GM19240 (cell line): ENCODE data around the gene COG5.

Experiments used
- DNase-seq: peaks from one replicate; pipeline ENCODE4 v3.0.0; 2011; ENCODE audit warnings: low spot score; ENCODE audit not compliant: insufficient read length

The COG5 gene

GRCh38 chr7:107563775-107564552 lies at the start of gene COG5, which contains the start of gene DUS4L:
TSS of gene COG5 (minus strand) at chr7:107563920. CDS start at chr7:107563896, 24 bp downstream.
TSS of gene DUS4L (plus strand) at chr7:107563971. CDS start at chr7:107567071, 3,100 bp downstream.
- DNase-seq, result peak; percentile 48

GRCh38 chr7:107613439-107613838 lies 49.7 kb upstream of the COG5 start:
- DNase-seq, result no peak

GRCh38 chr7:107610323-107610722 lies 46.6 kb upstream of the COG5 start:
- no peak for DNase-seq

GRCh38 chr7:107609811-107610261 lies 46.1 kb upstream of the COG5 start:
- no peak for DNase-seq

GRCh38 chr7:107606303-107606702 lies 42.6 kb upstream of the COG5 start:
- no peak for DNase-seq

- DNase-seq, result no peak
Observed at GRCh38 chr7:107605218-107605815, 41.6 kb upstream of the COG5 start.

- DNase-seq, result no peak
Observed at GRCh38 chr7:107600816-107601215, 37.1 kb upstream of the COG5 start.

GRCh38 chr7:107599262-107599661 lies 35.5 kb upstream of the COG5 start:
- DNase-seq, result no peak

GRCh38 chr7:107597953-107598352 lies 34.2 kb upstream of the COG5 start:
- no peak for DNase-seq

- DNase-seq, result no peak
Observed at GRCh38 chr7:107597582-107597916, 33.8 kb upstream of the COG5 start.

- no peak for DNase-seq
Observed at GRCh38 chr7:107596881-107597581, 33.3 kb upstream of the COG5 start.

GRCh38 chr7:107594961-107595737 lies 31.4 kb upstream of the COG5 start:
- no peak for DNase-seq

GRCh38 chr7:107593025-107593410 lies 29.3 kb upstream of the COG5 start:
- no peak for DNase-seq

GRCh38 chr7:107592361-107593024 lies 28.8 kb upstream of the COG5 start:
- DNase-seq, result no peak

- DNase-seq, result no peak
Observed at GRCh38 chr7:107591421-107591820, 27.7 kb upstream of the COG5 start.

- no peak for DNase-seq
Observed at GRCh38 chr7:107588529-107589130, 24.9 kb upstream of the COG5 start.

- DNase-seq, result no peak
Observed at GRCh38 chr7:107584716-107585115, 21.0 kb upstream of the COG5 start.

- no peak for DNase-seq
Observed at GRCh38 chr7:107582875-107583274, 19.2 kb upstream of the COG5 start.

- no peak for DNase-seq
Observed at GRCh38 chr7:107581387-107582013, 17.8 kb upstream of the COG5 start.

GRCh38 chr7:107580716-107581383 lies 17.1 kb upstream of the COG5 start:
- no peak for DNase-seq
